ENCODE results near the gene CTXND2. TPM values are rescaled to one million over a fixed set of nuclear protein-coding genes. Genes with fewer than 3 reads are reported as not detected.

Gene CTXND2
- total and polyA plus RNA-seq, 9 of the 15 experiments (the other 6 are each of a cell fraction or from before 2014, with no cell fraction given) = not detected

- peak overlapping the region; percentile 79 for H3K4me2 ChIP-seq (ENCODE audit: insufficient read depth, low read length)
- H3K27ac ChIP-seq (ENCODE audit: extremely low read depth, low read depth, low read length) = peak overlapping the region; percentile 80
- intact Hi-C loops (cut with micrococcal nuclease) = loop anchor here (2.0 to 5.0 kb wide), 2 partner anchors 47 to 103 kb away; no protein-coding TSS in a partner anchor
- H3K36me3 ChIP-seq (ENCODE audit: control insufficient read depth, insufficient read depth, low read length) = peaks cover 9% of the 10 kb centered on the region; the same call in 2 of the 3 replicates
- no peaks in the 10 kb centered on the region for H3K9me3 ChIP-seq (replicated peaks; ENCODE audit: control insufficient read depth, insufficient read depth, low read depth, low read length)
- ChIA-PET CTCF (ENCODE audit: low intra/inter-chr PET ratio) (no interaction called here), POLR2A (interaction anchor here (0.9 to 1.2 kb wide), 3 partner anchors 10 to 99 kb away, joined by 3 to 4 read pairs (median 3); no protein-coding TSS in a partner anchor)
- peak in 1 of 4 experiments; percentile 40 for DNase-seq (ENCODE audit: extremely low read depth in 1 of 4, low spot score in 3 of 4)
- H3K79me2 ChIP-seq (ENCODE audit: control insufficient read depth, insufficient read depth, low read length) = peaks cover 51% of the 10 kb centered on the region
- no peaks in the 10 kb centered on the region for H3K9me1 ChIP-seq (ENCODE audit: control insufficient read depth, insufficient read depth, low read length)
- no peaks in the 10 kb centered on the region for H3K27me3 ChIP-seq (ENCODE audit: control insufficient read depth in 2 of 2, insufficient read depth in 2 of 2, low read length in 2 of 2)
- peak; percentile 55 for FAIRE-seq
- 4% methylated on average over 17 of the region's 17 CpGs for WGBS (ENCODE audit: insufficient coverage, low coverage, missing lambda C conversion rate)
- H4K20me1 ChIP-seq (replicated peaks; ENCODE audit: control insufficient read depth, insufficient read depth, low read length) = no peaks in the 10 kb centered on the region
- peak; percentile 54 for ATAC-seq
- peak overlapping the region; percentile 72 for H3K4me3 ChIP-seq
- in situ Hi-C loops (cut with MboI) = no loop called here
- BruUV-seq (replicated peaks) = TSS peak; percentile 68
- peak overlapping the region; percentile 69 for H2AFZ ChIP-seq (ENCODE audit: low read depth, low read length)
- H3K9ac ChIP-seq (ENCODE audit: insufficient read depth in 1 of 2, low read depth in 2 of 2, low read length in 2 of 2) = peak overlapping the region; percentile 67 to 97
- peaks cover 4 to 8% of the 10 kb centered on the region in 2 experiments; a peak in 3 of 5 replicates for H3K4me1 ChIP-seq (replicated peaks in 1 of 2; ENCODE audit: control insufficient read depth in 2 of 2, insufficient read depth in 2 of 2, low read length in 2 of 2)
- TF ChIP-seq GATA2 (CRISPR knock-in tag; IDR thresholded peaks at IDR 0.05) (0 out of 2 replicates have a peak, but pooled peaks have one; percentile 10), TBP (optimal IDR thresholded peaks at IDR 0.05; ENCODE audit: low read depth, low read length) (peak; percentile 7), MCM7 (IDR thresholded peaks at IDR 0.05) (no peak), ZHX1 (conservative IDR thresholded peaks at IDR 0.05; ENCODE audit: low read length) (no peak), ATF7 (IDR thresholded peaks at IDR 0.05) (no peak), PTTG1 (tag; IDR thresholded peaks at IDR 0.05; ENCODE audit: low read depth) (no peak), STAT6 (CRISPR knock-in tag; IDR thresholded peaks at IDR 0.05) (no peak), ZNF561 (CRISPR knock-in tag; conservative IDR thresholded peaks at IDR 0.05) (no peak), DNMT1 (IDR thresholded peaks at IDR 0.05) (no peak), HBP1 (CRISPR knock-in tag; IDR thresholded peaks at IDR 0.05) (no peak), POLR2A (conservative IDR thresholded peaks at IDR 0.05) (no peak)
- TF ChIP-seq, protein P1, sequence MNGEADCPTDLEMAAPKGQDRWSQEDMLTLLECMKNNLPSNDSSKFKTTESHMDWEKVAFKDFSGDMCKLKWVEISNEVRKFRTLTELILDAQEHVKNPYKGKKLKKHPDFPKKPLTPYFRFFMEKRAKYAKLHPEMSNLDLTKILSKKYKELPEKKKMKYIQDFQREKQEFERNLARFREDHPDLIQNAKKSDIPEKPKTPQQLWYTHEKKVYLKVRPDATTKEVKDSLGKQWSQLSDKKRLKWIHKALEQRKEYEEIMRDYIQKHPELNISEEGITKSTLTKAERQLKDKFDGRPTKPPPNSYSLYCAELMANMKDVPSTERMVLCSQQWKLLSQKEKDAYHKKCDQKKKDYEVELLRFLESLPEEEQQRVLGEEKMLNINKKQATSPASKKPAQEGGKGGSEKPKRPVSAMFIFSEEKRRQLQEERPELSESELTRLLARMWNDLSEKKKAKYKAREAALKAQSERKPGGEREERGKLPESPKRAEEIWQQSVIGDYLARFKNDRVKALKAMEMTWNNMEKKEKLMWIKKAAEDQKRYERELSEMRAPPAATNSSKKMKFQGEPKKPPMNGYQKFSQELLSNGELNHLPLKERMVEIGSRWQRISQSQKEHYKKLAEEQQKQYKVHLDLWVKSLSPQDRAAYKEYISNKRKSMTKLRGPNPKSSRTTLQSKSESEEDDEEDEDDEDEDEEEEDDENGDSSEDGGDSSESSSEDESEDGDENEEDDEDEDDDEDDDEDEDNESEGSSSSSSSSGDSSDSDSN (IDR thresholded peaks at IDR 0.05; ENCODE audit: borderline replicate concordance in 1 of 2, low read depth in 2 of 2, low read length in 2 of 2) = peak in 1 of 2 experiments; percentile 27; a peak in 1 of 4 replicates
Measured at GRCh38 chr1:150875197-150876118, 11.5 kb upstream of the CTXND2 start.
